ENCODE results near the gene FRAS1. TPM values are rescaled to one million over a fixed set of nuclear protein-coding genes. Genes with fewer than 3 reads are reported as not detected.

Gene FRAS1
- total RNA-seq, 1 donor from 2014 or later = 8.8 TPM

- no peaks in the 10 kb centered on the region for H3K27me3 ChIP-seq
- H3K36me3 ChIP-seq = no peaks in the 10 kb centered on the region
- H3K9me3 ChIP-seq = no peaks in the 10 kb centered on the region
- no peak for TF ChIP-seq POLR2A (IDR thresholded peaks at IDR 0.05)
- TF ChIP-seq POLR2AphosphoS5 (IDR thresholded peaks at IDR 0.05; ENCODE audit: insufficient read depth in 1 of 2, low read depth in 1 of 2) = no peak
- TF ChIP-seq CTCF (IDR thresholded peaks at IDR 0.05) = no peak
- DNase-seq (ENCODE audit: extremely low spot score in 2 of 2) = no peak
- H3K4me1 ChIP-seq = no peaks in the 10 kb centered on the region
- no peak overlapping the region for H3K4me3 ChIP-seq
- intact Hi-C loops (cut with DNase I) = no loop called here
- H3K27ac ChIP-seq = no peak overlapping the region
These were observed 305.2 kb downstream of the FRAS1 start for GRCh38 chr4:78362310-78362709.

GRCh38 chr4:78363031-78363570 is 306.0 kb downstream of the FRAS1 start:
- Histone ChIP-seq H3K27ac (no peak overlapping the region), H3K27me3 (no peaks in the 10 kb centered on the region), H3K4me1 (no peaks in the 10 kb centered on the region), H3K36me3 (no peaks in the 10 kb centered on the region), H3K4me3 (no peak overlapping the region), H3K9me3 (no peaks in the 10 kb centered on the region)
- intact Hi-C loops (cut with DNase I) = no loop called here
- TF ChIP-seq POLR2A (IDR thresholded peaks at IDR 0.05) = no peak
- no peak for TF ChIP-seq CTCF (IDR thresholded peaks at IDR 0.05)
- no peak for TF ChIP-seq POLR2AphosphoS5 (IDR thresholded peaks at IDR 0.05; ENCODE audit: insufficient read depth in 1 of 2, low read depth in 1 of 2)
- DNase-seq (ENCODE audit: extremely low spot score in 2 of 2) = no peak

- Histone ChIP-seq H3K27me3 (no peaks in the 10 kb centered on the region), H3K9me3 (no peaks in the 10 kb centered on the region), H3K27ac (no peak overlapping the region), H3K36me3 (no peaks in the 10 kb centered on the region), H3K4me1 (no peaks in the 10 kb centered on the region), H3K4me3 (no peak overlapping the region)
- intact Hi-C loops (cut with DNase I) = no loop called here
- no peak for DNase-seq (ENCODE audit: extremely low spot score in 2 of 2)
- no peak for TF ChIP-seq POLR2AphosphoS5 (IDR thresholded peaks at IDR 0.05; ENCODE audit: insufficient read depth in 1 of 2, low read depth in 1 of 2)
- no peak for TF ChIP-seq POLR2A (IDR thresholded peaks at IDR 0.05)
- no peak for TF ChIP-seq CTCF (IDR thresholded peaks at IDR 0.05)
These were observed 312.6 kb downstream of the FRAS1 start for GRCh38 chr4:78369679-78370078.

- TF ChIP-seq POLR2AphosphoS5 (IDR thresholded peaks at IDR 0.05; ENCODE audit: insufficient read depth in 1 of 2, low read depth in 1 of 2) = no peak
- TF ChIP-seq POLR2A (IDR thresholded peaks at IDR 0.05) = no peak
- TF ChIP-seq CTCF (IDR thresholded peaks at IDR 0.05) = no peak
- Histone ChIP-seq H3K36me3 (no peaks in the 10 kb centered on the region), H3K27ac (no peak overlapping the region), H3K9me3 (no peaks in the 10 kb centered on the region), H3K4me3 (no peak overlapping the region), H3K4me1 (no peaks in the 10 kb centered on the region), H3K27me3 (no peaks in the 10 kb centered on the region)
- intact Hi-C loops (cut with DNase I) = no loop called here
- DNase-seq (ENCODE audit: extremely low spot score in 2 of 2) = no peak
These were observed 313.7 kb downstream of the FRAS1 start for GRCh38 chr4:78370631-78371372.

GRCh38 chr4:78372355-78372988 is 315.3 kb downstream of the FRAS1 start:
- no peak overlapping the region for H3K27ac ChIP-seq
- no peaks in the 10 kb centered on the region for H3K4me1 ChIP-seq
- H3K36me3 ChIP-seq = no peaks in the 10 kb centered on the region
- TF ChIP-seq POLR2AphosphoS5 (IDR thresholded peaks at IDR 0.05; ENCODE audit: insufficient read depth in 1 of 2, low read depth in 1 of 2) = no peak
- no peak for TF ChIP-seq CTCF (IDR thresholded peaks at IDR 0.05)
- no peak for TF ChIP-seq POLR2A (IDR thresholded peaks at IDR 0.05)
- H3K9me3 ChIP-seq = no peaks in the 10 kb centered on the region
- no peak overlapping the region for H3K4me3 ChIP-seq
- DNase-seq (ENCODE audit: extremely low spot score in 2 of 2) = no peak
- H3K27me3 ChIP-seq = no peaks in the 10 kb centered on the region
- intact Hi-C loops (cut with DNase I) = no loop called here

Data from vagina (tissue), 2 donors.